Measurements from ENCODE around the gene C13orf46.

GRCh38 chr13:113989585-113990300 is 15.9 kb upstream of the C13orf46 start:
- TF ChIP-seq POLR2AphosphoS5 (IDR thresholded peaks at IDR 0.05) (no peak), CTCF (IDR thresholded peaks at IDR 0.05) (no peak)

Data from gastroesophageal sphincter (tissue), 3 donors.